Posterior vena cava (tissue), 2 donors: ENCODE results near the gene PIK3R3. TPM values are rescaled to one million over a fixed set of nuclear protein-coding genes. Genes with fewer than 3 reads are reported as not detected.
"Not testable (repeated sequence)": the region's sequence is repeated elsewhere in the genome, so short reads cannot be mapped to it uniquely, and the experiment has no call there.

Source experiments
- DNase-seq: peaks from one replicate; pipeline ENCODE4 v3.0.0-alpha.2; 2020; ENCODE audit warnings: low spot score
- intact Hi-C, 2 donors: fragments of 100-400 bp; cut with DNase I; formaldehyde crosslinking; loops; one replicate each; pipeline versions ENCODE4 v1.14.1 to v1.14.2; 2022 to 2023
- total RNA-seq, 2 donors: library from RNA; stranded (reverse); fragmentation: NEBNext Ultra II Directional; extraction: Animal tissue kit (Norgen Biotek cat#: 25700); gene quantifications; one replicate each; pipeline ENCODE4 v1.2.1, GENCODE V29; 2021
- donor health status: DM: yes; HTN: yes; CAD: no.
- donor health status: DM: yes; HTN: yes; CAD: no.

PIK3R3 gene
- total RNA-seq, 2 donors from 2014 or later: 26.0 to 39.7 TPM

- DNase-seq: no peak
- intact Hi-C loops: no loop called here
Observed at GRCh38 chr1:46118856-46119255, 13.6 kb downstream of the PIK3R3 start.

GRCh38 chr1:46117810-46118494 is 14.5 kb downstream of the PIK3R3 start:
- intact Hi-C loops: no loop called here
- no peak for DNase-seq

GRCh38 chr1:46114925-46115603 is 17.4 kb downstream of the PIK3R3 start:
- intact Hi-C loops: no loop called here
- no peak for DNase-seq

GRCh38 chr1:46113948-46114347 is 18.5 kb downstream of the PIK3R3 start:
- intact Hi-C loops: no loop called here

GRCh38 chr1:46112108-46112507 is 20.3 kb downstream of the PIK3R3 start:
- intact Hi-C loops: no loop called here
- DNase-seq: no peak

More at GRCh38 chr1:46113948-46114347, 18.5 kb downstream of the PIK3R3 start:
- no peak for DNase-seq

GRCh38 chr1:46110521-46110920 is 21.9 kb downstream of the PIK3R3 start:
- DNase-seq: no peak
- intact Hi-C loops: no loop called here

GRCh38 chr1:46102769-46103476 is 29.5 kb downstream of the PIK3R3 start:
- intact Hi-C loops: no loop called here
- no peak for DNase-seq

GRCh38 chr1:46099215-46099614 is 33.2 kb downstream of the PIK3R3 start:
- no peak for DNase-seq
- intact Hi-C loops: no loop called here

- DNase-seq: no peak
- intact Hi-C loops: no loop called here
Observed at GRCh38 chr1:46098027-46098712, 34.3 kb downstream of the PIK3R3 start.

- no peak for DNase-seq
- intact Hi-C loops: no loop called here
Observed at GRCh38 chr1:46097149-46097472, 35.3 kb downstream of the PIK3R3 start.

GRCh38 chr1:46096269-46097148 is 35.9 kb downstream of the PIK3R3 start:
- intact Hi-C loops: no loop called here
- no peak for DNase-seq

- DNase-seq, intact Hi-C loops: not testable (repeated sequence)
Observed at GRCh38 chr1:46095110-46095509, 37.3 kb downstream of the PIK3R3 start.

GRCh38 chr1:46094471-46095005 is 37.9 kb downstream of the PIK3R3 start:
- intact Hi-C loops: no loop called here
- DNase-seq: no peak

GRCh38 chr1:46093832-46094231 is 38.6 kb downstream of the PIK3R3 start:
- DNase-seq, intact Hi-C loops: not testable (repeated sequence)

- intact Hi-C loops: no loop called here
- no peak for DNase-seq
Observed at GRCh38 chr1:46087891-46088290, 44.5 kb downstream of the PIK3R3 start.

GRCh38 chr1:46086576-46086975 is 45.9 kb downstream of the PIK3R3 start:
- no peak for DNase-seq
- intact Hi-C loops: no loop called here

GRCh38 chr1:46084553-46085451 is 47.6 kb downstream of the PIK3R3 start:
- intact Hi-C loops: no loop called here
- DNase-seq: no peak

GRCh38 chr1:46083579-46083978 is 48.9 kb downstream of the PIK3R3 start:
- no peak for DNase-seq
- intact Hi-C loops: no loop called here
